HG02642 (cell line): ENCODE results near the gene MTG1.

Source experiments
- ATAC-seq: cut with Tn5 transposase; IDR thresholded peaks from one replicate; pipeline ENCODE4 v1.9.1; 2021; ENCODE audit warnings: mild to moderate bottlenecking; ENCODE audit not compliant: unreplicated experiment, poor library complexity

Gene MTG1, protein sequence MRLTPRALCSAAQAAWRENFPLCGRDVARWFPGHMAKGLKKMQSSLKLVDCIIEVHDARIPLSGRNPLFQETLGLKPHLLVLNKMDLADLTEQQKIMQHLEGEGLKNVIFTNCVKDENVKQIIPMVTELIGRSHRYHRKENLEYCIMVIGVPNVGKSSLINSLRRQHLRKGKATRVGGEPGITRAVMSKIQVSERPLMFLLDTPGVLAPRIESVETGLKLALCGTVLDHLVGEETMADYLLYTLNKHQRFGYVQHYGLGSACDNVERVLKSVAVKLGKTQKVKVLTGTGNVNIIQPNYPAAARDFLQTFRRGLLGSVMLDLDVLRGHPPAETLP

GRCh38 chr10:133394064-133394663 lies at the start of gene MTG1:
MTG1 (plus strand) TSS chr10:133394157; CDS start chr10:133394221, 64 bp downstream.
- ATAC-seq: peak; percentile 77

GRCh38 chr10:133344236-133344635 lies 49.7 kb upstream of the MTG1 start:
- no peak for ATAC-seq

GRCh38 chr10:133346413-133346812 lies 47.5 kb upstream of the MTG1 start:
- ATAC-seq: no peak

- no peak for ATAC-seq
Measured at GRCh38 chr10:133347710-133348517, 46.0 kb upstream of the MTG1 start.

DNA sequence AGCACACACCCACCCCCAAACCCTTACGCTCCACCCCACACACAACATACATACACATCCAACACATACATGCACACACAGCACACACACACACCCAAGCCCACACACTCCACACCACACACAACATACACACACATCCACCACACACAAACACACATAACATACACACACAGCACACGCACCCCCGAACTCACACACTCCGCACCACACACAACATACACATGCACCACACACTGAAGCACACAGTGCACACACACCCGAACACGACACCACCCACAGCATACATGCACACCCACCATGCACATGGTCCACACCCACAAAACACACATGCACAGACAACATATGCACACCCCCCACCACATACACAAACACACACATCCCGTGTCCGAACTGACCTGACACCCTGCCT lies 44.8 kb upstream of the MTG1 start:
- ATAC-seq: no peak

DNA sequence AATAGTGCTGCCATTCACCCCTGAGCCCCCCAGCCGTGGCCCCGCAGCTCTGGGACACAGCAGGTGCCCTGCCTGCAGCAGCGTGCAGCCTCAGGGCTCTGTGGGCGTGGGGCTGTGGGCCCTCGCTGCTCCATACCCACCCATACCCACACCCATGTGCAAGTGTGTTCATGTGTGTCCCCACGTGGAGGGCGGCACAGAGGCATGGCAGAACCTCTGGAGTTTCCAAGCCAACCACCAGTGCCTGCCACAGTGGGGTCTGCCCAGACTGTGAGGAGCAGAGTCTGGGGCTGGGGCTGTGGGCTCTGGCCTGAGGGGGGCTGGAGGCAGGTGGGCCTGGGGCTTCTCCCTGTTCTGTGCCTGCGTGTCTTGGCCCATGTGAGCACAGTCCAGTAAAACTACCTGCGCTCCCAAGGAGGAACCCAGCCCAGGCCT lies 44.4 kb upstream of the MTG1 start:
- ATAC-seq: no peak

- ATAC-seq: no peak
Measured at GRCh38 chr10:133350283-133350949, 43.5 kb upstream of the MTG1 start.

DNA sequence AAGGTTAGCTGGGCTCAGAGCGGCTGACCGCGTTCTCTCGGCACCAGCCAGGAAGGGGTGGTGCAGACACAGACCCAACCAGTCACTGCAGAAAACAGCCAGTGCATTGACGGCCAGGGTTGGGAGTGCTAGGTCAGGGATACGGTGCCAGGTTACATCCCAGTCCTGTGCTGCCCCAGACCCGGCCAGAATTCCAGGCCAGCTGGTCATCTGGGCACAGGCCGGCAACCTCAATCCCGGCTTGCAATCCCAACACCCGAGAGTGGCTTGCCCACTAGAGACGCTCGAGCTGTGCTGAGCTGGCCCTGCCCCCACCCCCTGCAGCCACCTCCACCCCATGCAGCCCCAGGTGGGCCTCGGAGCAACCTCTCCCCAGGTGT lies 43.0 kb upstream of the MTG1 start:
- ATAC-seq: no peak

- ATAC-seq: no peak
Measured at GRCh38 chr10:133351408-133352318, 42.3 kb upstream of the MTG1 start.

DNA sequence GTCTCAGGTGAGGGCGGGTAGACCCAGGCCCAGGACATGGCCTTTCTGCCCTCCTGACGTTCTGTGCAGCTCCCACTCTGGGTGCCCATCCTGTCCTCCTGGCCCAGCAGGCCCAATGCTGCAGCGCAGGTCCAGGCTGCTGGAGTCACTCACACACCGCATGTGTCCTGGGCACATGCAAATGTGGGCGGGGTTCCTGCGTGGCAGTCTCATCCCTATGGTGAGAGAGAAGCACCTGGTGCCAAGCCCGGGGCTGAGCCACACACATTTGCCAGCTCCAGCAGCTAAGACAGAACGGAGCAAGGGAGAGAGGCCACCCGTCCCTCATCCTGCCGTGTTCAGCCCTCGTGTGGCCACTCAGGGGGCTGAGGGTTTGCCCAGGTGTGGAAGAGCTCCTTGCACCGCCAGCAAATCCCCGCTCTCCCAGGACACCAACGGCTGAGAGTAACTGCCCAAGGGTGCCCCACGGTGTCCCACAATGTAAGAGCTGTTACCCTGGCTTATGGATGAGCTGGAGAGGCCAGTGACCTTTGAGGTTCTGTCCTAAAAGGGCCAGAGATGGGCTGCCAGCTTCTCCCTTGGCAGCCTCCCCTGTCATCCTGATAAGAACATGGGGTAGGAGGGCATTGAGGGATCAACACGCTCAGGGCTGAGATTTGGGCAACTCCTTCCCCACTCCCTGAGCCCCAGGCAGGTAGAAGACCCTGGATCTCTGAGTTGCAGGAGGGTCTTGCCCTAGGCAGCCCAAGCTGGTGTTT lies 40.6 kb upstream of the MTG1 start:
- ATAC-seq: no peak

GRCh38 chr10:133353988-133354605 lies 39.9 kb upstream of the MTG1 start:
- ATAC-seq: no peak

DNA sequence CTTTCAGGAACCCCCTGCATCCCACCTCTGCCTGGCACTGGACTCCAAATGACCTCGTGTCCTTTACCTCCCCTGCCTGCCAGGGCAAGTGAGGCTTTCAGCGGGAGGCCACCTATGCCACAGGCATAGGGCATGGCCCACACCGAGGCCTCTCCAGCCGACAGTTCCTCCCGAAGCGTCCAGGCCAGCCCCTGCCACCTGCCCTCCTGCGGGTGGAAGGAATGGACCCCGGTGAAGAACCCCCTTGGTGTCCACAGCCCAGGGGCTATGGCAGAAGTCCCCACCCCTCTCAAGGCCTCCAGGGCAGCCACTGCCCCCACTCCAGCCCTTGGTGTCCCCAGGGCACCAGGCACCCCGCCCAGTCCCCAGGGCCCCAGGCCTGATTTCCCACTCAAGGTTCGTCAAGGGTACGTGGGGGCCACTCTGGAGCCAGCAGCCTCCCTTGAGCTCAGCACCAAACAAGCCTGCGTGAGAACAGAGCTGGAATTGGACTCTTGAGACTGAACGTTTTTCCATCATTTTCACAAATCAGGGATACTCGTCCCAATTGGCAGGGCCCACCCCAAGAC lies 39.2 kb upstream of the MTG1 start:
- ATAC-seq: no peak

DNA sequence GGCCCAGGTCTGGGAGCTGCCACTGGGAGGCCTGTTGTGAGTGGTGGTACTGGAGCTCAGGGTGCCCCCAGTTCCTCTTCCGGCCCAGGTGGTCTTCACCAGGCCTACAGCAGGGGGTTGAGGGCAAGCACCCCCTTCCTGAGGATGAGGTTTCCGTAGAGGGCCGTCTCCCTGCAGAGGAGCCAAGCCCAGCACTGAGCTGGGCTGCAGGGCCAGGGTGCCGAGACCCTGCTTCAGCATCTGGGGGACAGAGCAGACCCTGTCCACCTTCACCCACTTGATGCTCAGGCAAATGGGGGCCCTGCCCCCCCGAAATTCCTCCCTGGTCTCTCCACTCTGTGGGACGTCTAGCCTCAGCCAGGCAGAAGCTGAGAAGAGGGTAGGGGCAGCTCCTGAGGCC lies 38.7 kb upstream of the MTG1 start:
- no peak for ATAC-seq

DNA sequence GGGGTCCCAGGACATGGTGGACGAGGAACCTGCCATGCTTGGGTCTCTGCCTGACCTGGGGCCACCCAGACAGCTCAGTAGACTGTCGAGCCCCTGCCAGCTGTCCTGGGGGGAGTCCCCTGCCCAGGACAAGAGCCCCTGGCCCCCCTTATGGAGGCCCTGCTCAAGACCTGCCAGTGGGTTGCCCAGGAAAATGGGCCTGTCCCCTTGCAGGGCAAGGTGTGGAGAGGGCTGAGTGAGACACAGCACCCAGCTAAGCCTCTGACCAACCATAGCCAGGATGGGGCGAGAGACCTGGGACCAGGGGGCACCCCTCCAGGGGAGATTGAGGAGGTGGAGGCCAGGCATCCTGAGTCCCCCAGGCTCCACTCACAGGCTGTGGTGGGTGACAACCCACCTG lies 38.0 kb upstream of the MTG1 start:
- no peak for ATAC-seq

GRCh38 chr10:133356549-133357284 lies 37.2 kb upstream of the MTG1 start:
- ATAC-seq: no peak

DNA sequence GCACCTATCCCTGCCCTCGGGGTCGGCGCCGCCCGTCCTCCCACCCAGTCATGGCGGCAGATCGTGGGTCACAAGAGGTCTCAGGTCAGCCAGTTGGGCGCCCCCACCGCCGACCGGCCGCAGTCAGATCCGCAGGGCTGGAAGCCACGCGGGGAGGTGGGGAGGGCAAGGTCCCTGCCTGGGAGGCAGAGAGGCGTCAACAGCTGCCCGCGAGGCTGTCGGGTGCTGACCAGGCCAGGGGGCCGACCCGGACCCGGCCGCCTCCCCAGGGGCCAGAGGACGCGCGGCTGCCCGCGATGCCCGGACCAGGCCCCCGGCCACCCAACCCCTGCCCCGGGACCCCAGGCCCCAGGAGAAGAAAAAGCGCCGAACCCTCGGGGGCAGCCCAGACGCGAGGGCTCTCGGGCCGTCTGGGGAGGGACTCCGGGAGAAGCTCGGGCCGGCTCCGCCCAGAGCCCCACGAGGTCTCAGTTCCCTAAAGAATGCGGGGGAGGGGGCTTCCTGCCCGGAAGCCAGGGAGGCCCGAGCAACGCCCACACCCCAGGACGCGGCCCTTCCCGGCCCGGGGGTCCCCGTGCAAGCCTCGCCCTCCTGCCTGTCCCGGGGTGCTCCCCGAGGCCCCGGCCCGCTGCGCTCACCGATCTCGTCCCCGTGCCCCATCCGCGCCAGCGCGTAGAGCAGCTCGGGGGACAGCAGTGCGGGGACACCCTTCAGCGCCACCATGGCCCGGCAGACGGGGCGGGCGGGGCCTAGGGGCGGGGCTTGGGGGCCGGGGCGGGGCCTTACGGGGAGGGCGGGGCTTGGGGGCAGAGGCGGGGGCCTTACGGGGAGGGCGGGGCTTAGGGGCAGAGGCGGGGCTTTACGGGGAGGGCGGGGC lies 36.4 kb upstream of the MTG1 start, which contains the start of gene FUOM:
TSS of gene FUOM (minus strand) at position 735 of the 877 bp plus-strand sequence. CDS start at position 723, 12 bp downstream.
- ATAC-seq: peak; percentile 73
